ENCODE measurements around the gene RNF222. TPM values are rescaled to one million over a fixed set of nuclear protein-coding genes. Genes with fewer than 3 reads are reported as not detected.
A peak's percentile ranks its signal among the peaks of the same experiment; 100 is the strongest.

RNF222 gene
- total and polyA plus RNA-seq, 4 experiments from 2014 or later, result 0.08 to 0.17 (median 0.14) TPM

DNA sequence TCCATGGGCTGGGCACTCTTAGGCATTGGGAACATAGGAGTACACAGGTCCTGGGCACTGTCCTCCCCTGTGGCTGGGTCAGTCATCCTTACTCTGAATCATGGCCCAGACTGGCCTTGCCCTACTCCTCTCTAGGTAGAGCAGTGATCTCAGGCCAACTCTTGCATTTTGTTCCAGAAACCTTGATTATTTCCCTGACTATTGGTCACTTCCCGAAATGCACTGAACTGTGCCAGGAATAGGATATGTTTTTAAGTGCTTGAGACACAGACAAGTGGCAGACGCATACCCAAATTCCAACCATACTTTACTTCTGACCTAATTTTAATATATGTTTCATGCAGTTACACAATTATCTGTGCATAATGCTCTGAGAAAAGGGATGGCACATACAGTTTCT, 31.4 kb downstream of the RNF222 start:
- Mint-ChIP-seq H3K4me3 (no peak overlapping the region), H3K27ac (peak overlapping the region in 1 of 7 donors; percentile 37), H3K27me3 (no peaks in the 10 kb centered on the region), H3K36me3 (peaks cover 23% of the 10 kb centered on the region in 2 donors), H3K4me1 (peaks cover under 1 to 3% (median 2%) of the 10 kb centered on the region in 4 donors), H3K9me3 (no peaks in the 10 kb centered on the region)
- Histone ChIP-seq H3K4me3 (ENCODE audit: low read length in 2 of 2) (no peak overlapping the region), H3K36me3 (ENCODE audit: insufficient read depth, low read length) (peaks cover 14% of the 10 kb centered on the region), H3K9me3 (ENCODE audit: control insufficient read depth in 1 of 2, low read length in 2 of 2) (no peaks in the 10 kb centered on the region), H3K27ac (ENCODE audit: low read depth, low read length) (no peak overlapping the region), H3K27me3 (ENCODE audit: insufficient read depth, low read length) (no peaks in the 10 kb centered on the region), H3K4me1 (ENCODE audit: insufficient read depth, low read length) (no peaks in the 10 kb centered on the region)
- ChIA-PET CTCF (ENCODE audit: partially characterized antibody) (no interaction called here), POLR2A (ENCODE audit: partially characterized antibody) (no interaction called here)
- intact Hi-C loops (cut with micrococcal nuclease), result no loop called here
- no peak for DNase-seq

DNA sequence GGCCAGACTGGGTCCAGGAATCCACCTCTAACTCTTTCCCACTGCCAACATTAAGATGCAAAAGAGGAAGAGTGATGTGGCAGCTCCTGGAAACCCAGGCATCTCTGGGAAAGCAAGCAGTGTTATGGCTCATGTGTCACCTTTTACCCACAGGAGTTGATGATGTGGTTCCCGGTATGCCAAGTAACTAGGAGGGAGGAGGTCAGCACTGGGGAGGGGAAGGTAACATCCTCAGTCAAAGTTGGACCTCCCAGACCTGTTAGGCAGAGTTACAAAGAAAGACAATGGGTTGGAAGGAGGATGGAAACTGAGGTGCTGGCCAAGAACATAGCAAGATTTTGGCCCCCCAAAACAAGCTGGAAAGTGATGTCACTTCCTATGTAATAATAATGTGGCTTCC, 32.5 kb downstream of the RNF222 start:
- peaks cover 17 to 20% of the 10 kb centered on the region in 2 donors for H3K36me3 Mint-ChIP-seq
- Histone ChIP-seq H3K4me1 (ENCODE audit: insufficient read depth, low read length) (no peaks in the 10 kb centered on the region), H3K27me3 (ENCODE audit: insufficient read depth, low read length) (no peaks in the 10 kb centered on the region), H3K9me3 (ENCODE audit: control insufficient read depth in 1 of 2, low read length in 2 of 2) (no peaks in the 10 kb centered on the region), H3K4me3 (ENCODE audit: low read length in 2 of 2) (no peak overlapping the region), H3K27ac (ENCODE audit: low read depth, low read length) (no peak overlapping the region), H3K36me3 (ENCODE audit: insufficient read depth, low read length) (peaks cover 13% of the 10 kb centered on the region)
- H3K27me3 Mint-ChIP-seq, result no peaks in the 10 kb centered on the region
- H3K4me1 Mint-ChIP-seq, result peaks cover 3 to 9% (median 6%) of the 10 kb centered on the region in 4 donors
- DNase-seq, result no peak
- intact Hi-C loops (cut with micrococcal nuclease), result no loop called here
- no peak overlapping the region for H3K4me3 Mint-ChIP-seq
- H3K27ac Mint-ChIP-seq, result peak overlapping the region in 1 of 7 donors; percentile 53
- POLR2A ChIA-PET (ENCODE audit: partially characterized antibody), result no interaction called here
- H3K9me3 Mint-ChIP-seq, result no peaks in the 10 kb centered on the region
- CTCF ChIA-PET (ENCODE audit: partially characterized antibody), result interaction anchor here (1.3 kb wide), 1 partner anchor 12 kb away, joined by 3 read pairs; the partner anchor contains the start of gene KRABD2

DNA sequence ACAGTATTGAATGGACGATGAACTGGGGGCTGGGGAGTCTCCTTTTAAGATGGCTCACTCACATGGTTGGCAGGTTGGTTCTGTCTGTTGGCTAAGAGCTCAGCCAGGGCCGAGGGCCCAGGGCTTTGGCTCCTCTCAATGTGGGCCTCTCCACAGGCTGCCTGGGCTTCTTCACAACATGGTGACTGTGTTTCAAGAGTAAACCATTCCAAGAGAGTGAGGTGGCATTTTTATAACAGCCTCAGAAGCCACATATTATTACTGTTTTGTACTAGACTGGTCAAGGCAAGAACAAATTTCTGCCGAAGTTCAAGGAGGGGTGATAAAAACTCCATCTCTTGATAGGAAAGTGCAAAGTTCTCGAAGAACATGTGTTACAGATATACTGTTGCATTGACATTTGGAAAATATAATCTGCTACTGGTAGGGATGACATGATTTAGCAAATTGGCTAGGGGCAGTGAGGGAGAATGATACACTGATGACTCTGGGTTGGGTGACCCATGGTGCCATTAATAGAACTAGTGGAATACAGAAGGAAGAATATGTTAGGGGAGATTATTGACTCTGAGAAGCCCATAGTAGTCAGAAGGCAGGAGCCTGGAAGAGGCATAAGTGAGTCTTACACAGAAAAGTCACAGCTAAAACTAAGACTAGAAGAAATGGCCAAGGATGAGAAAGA, 34.8 kb downstream of the RNF222 start:
- H3K27me3 ChIP-seq (ENCODE audit: insufficient read depth, low read length), result no peaks in the 10 kb centered on the region
- H3K4me1 ChIP-seq (ENCODE audit: insufficient read depth, low read length), result no peaks in the 10 kb centered on the region
- POLR2A ChIA-PET (ENCODE audit: partially characterized antibody), result no interaction called here
- H3K4me1 Mint-ChIP-seq, result peaks cover 4 to 17% (median 10%) of the 10 kb centered on the region in 4 donors
- H3K27ac ChIP-seq (ENCODE audit: low read depth, low read length), result no peak overlapping the region
- H3K9me3 ChIP-seq (ENCODE audit: control insufficient read depth in 1 of 2, low read length in 2 of 2), result no peaks in the 10 kb centered on the region
- peaks cover 3 to 4% of the 10 kb centered on the region in 2 donors for H3K36me3 Mint-ChIP-seq
- H3K4me3 ChIP-seq (ENCODE audit: low read length in 2 of 2), result no peak overlapping the region
- CTCF ChIA-PET (ENCODE audit: partially characterized antibody), result no interaction called here
- H3K9me3 Mint-ChIP-seq, result no peaks in the 10 kb centered on the region
- H3K36me3 ChIP-seq (ENCODE audit: insufficient read depth, low read length), result no peaks in the 10 kb centered on the region
- no peaks in the 10 kb centered on the region for H3K27me3 Mint-ChIP-seq
- H3K27ac Mint-ChIP-seq, result no peak overlapping the region
- DNase-seq, result no peak
- no peak overlapping the region for H3K4me3 Mint-ChIP-seq
- intact Hi-C loops (cut with micrococcal nuclease), result no loop called here

DNA sequence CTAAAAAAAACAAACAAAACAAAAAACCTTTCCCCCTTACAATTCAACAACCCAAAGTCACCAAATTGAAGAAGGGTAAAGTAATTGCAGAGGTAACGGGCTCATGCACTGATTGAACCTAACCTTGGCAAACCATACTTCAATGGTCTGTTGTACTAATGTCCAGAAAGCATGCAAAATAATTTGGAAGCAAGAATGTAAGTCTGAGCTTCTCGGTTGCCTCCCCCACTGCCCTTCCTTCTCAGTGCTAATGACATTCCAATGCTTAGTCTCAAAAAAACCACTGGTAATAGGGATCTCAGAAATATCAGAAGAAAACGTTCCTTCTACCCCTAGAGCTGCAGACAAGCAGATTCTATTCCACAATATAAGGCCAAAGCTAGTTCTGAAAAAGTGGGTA, 36.9 kb downstream of the RNF222 start:
- Mint-ChIP-seq H3K4me3 (no peak overlapping the region), H3K9me3 (no peaks in the 10 kb centered on the region), H3K36me3 (no peaks in the 10 kb centered on the region), H3K27ac (no peak overlapping the region), H3K4me1 (peaks cover 3 to 17% (median 10%) of the 10 kb centered on the region in 4 donors), H3K27me3 (no peaks in the 10 kb centered on the region)
- ChIA-PET CTCF (ENCODE audit: partially characterized antibody) (interaction anchor here (1.3 kb wide), 1 partner anchor 17 kb away, joined by 5 read pairs; the partner anchor contains the start of gene KRABD2), POLR2A (ENCODE audit: partially characterized antibody) (interaction anchor here (1.8 kb wide), 1 partner anchor 25 kb away, joined by 4 read pairs; no protein-coding TSS in a partner anchor)
- intact Hi-C loops (cut with micrococcal nuclease), result no loop called here
- Histone ChIP-seq H3K27ac (ENCODE audit: low read depth, low read length) (no peak overlapping the region), H3K36me3 (ENCODE audit: insufficient read depth, low read length) (no peaks in the 10 kb centered on the region), H3K9me3 (ENCODE audit: control insufficient read depth in 1 of 2, low read length in 2 of 2) (no peaks in the 10 kb centered on the region), H3K4me1 (ENCODE audit: insufficient read depth, low read length) (no peaks in the 10 kb centered on the region), H3K27me3 (ENCODE audit: insufficient read depth, low read length) (no peaks in the 10 kb centered on the region), H3K4me3 (ENCODE audit: low read length in 2 of 2) (no peak overlapping the region)
- DNase-seq, result no peak

DNA sequence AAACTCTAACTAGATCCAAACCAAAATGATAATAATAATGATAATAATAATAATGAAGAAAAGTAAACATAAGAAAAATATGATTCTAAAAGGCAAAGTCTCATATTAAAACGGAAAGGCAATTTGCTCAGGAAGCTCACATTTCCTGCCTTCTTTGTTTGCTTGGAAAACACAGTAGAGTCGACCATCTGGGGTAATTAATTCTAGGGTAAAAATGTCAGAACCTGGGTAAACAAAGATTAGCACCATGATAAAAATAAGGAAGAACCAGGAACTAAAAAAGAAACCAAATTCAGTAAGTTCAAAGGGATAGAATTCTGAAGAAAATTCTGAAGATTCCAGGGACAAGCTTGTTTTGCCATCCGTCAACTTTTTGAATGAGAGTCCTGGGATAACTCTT, 37.4 kb downstream of the RNF222 start:
- no peak overlapping the region for H3K27ac ChIP-seq (ENCODE audit: low read depth, low read length)
- no peak overlapping the region for H3K27ac Mint-ChIP-seq
- H3K36me3 ChIP-seq (ENCODE audit: insufficient read depth, low read length), result no peaks in the 10 kb centered on the region
- H3K9me3 Mint-ChIP-seq, result no peaks in the 10 kb centered on the region
- peaks cover 3 to 17% (median 10%) of the 10 kb centered on the region in 4 donors for H3K4me1 Mint-ChIP-seq
- H3K4me3 ChIP-seq (ENCODE audit: low read length in 2 of 2), result no peak overlapping the region
- no peaks in the 10 kb centered on the region for H3K4me1 ChIP-seq (ENCODE audit: insufficient read depth, low read length)
- no peaks in the 10 kb centered on the region for H3K27me3 Mint-ChIP-seq
- H3K36me3 Mint-ChIP-seq, result no peaks in the 10 kb centered on the region
- no peaks in the 10 kb centered on the region for H3K9me3 ChIP-seq (ENCODE audit: control insufficient read depth in 1 of 2, low read length in 2 of 2)
- ChIA-PET CTCF (ENCODE audit: partially characterized antibody) (interaction anchor here (1.3 kb wide), 1 partner anchor 17 kb away, joined by 5 read pairs; the partner anchor contains the start of gene KRABD2), POLR2A (ENCODE audit: partially characterized antibody) (interaction anchor here (1.8 kb wide), 1 partner anchor 24 kb away, joined by 4 read pairs; no protein-coding TSS in a partner anchor)
- no peak for DNase-seq
- no peak overlapping the region for H3K4me3 Mint-ChIP-seq
- no peaks in the 10 kb centered on the region for H3K27me3 ChIP-seq (ENCODE audit: insufficient read depth, low read length)
- intact Hi-C loops (cut with micrococcal nuclease), result no loop called here

DNA sequence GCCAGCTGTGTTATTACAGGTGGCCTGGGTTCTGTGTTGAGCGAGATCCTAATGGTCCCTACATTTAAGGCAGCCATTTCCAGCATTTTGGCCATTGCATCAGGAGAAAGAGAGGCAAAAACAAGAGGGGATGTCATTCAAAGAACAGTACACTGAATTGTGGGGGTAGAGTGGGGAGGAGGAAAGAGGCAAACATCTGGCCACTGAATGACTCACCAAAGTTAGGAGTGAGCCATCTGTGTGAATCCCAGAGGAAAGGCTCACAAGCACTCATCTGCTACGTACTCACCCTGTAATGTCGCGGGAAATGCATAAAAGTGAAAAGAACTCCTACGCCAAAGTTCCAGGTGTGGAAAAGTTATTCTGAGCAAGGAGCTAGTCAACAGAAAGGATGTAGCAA, 37.9 kb downstream of the RNF222 start:
- peaks cover 3 to 17% (median 10%) of the 10 kb centered on the region in 4 donors for H3K4me1 Mint-ChIP-seq
- peak overlapping the region in 1 of 7 donors; percentile 39 for H3K27ac Mint-ChIP-seq
- Histone ChIP-seq H3K9me3 (ENCODE audit: control insufficient read depth in 1 of 2, low read length in 2 of 2) (no peaks in the 10 kb centered on the region), H3K4me3 (ENCODE audit: low read length in 2 of 2) (no peak overlapping the region), H3K27me3 (ENCODE audit: insufficient read depth, low read length) (no peaks in the 10 kb centered on the region), H3K4me1 (ENCODE audit: insufficient read depth, low read length) (no peaks in the 10 kb centered on the region), H3K36me3 (ENCODE audit: insufficient read depth, low read length) (no peaks in the 10 kb centered on the region), H3K27ac (ENCODE audit: low read depth, low read length) (no peak overlapping the region)
- CTCF ChIA-PET (ENCODE audit: partially characterized antibody), result interaction anchor here (1.3 to 1.4 kb wide), 2 partner anchors 17 to 18 kb away, joined by 5 read pairs; partner anchors contain the start of gene KRABD2
- no peaks in the 10 kb centered on the region for H3K36me3 Mint-ChIP-seq
- H3K9me3 Mint-ChIP-seq, result no peaks in the 10 kb centered on the region
- intact Hi-C loops (cut with micrococcal nuclease), result no loop called here
- H3K4me3 Mint-ChIP-seq, result no peak overlapping the region
- DNase-seq, result no peak
- POLR2A ChIA-PET (ENCODE audit: partially characterized antibody), result interaction anchor here (1.8 kb wide), 1 partner anchor 24 kb away, joined by 4 read pairs; no protein-coding TSS in a partner anchor
- H3K27me3 Mint-ChIP-seq, result no peaks in the 10 kb centered on the region

DNA sequence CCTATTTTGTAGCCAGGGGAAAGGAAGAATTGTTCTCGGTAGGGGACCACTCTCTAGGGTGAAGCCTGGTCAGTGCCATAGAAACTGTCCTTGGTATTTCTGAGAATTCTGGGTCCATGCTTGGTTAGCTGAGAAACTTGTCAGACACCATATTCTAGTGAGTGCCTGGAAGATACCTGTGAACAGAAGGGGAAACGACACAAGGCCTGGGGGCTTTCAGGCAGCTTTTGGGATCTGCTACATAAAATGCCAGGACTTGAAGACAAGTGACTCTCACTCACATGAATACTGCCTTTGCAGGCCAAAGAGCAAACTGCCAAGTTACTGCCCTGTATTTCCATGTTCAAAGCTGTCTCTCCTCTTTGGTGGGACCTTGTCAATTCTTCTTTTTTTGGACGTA, 39.7 kb downstream of the RNF222 start:
- Histone ChIP-seq H3K27me3 (ENCODE audit: insufficient read depth, low read length) (no peaks in the 10 kb centered on the region), H3K4me3 (ENCODE audit: low read length in 2 of 2) (no peak overlapping the region), H3K27ac (ENCODE audit: low read depth, low read length) (no peak overlapping the region), H3K4me1 (ENCODE audit: insufficient read depth, low read length) (no peaks in the 10 kb centered on the region), H3K9me3 (ENCODE audit: control insufficient read depth in 1 of 2, low read length in 2 of 2) (no peaks in the 10 kb centered on the region), H3K36me3 (ENCODE audit: insufficient read depth, low read length) (no peaks in the 10 kb centered on the region)
- CTCF ChIA-PET (ENCODE audit: partially characterized antibody), result no interaction called here
- Mint-ChIP-seq H3K36me3 (no peaks in the 10 kb centered on the region), H3K4me1 (peaks cover 3 to 17% (median 8%) of the 10 kb centered on the region in 4 donors), H3K27me3 (no peaks in the 10 kb centered on the region), H3K9me3 (no peaks in the 10 kb centered on the region), H3K27ac (no peak overlapping the region), H3K4me3 (no peak overlapping the region)
- DNase-seq, result no peak
- intact Hi-C loops (cut with micrococcal nuclease), result no loop called here
- POLR2A ChIA-PET (ENCODE audit: partially characterized antibody), result interaction anchor here (0.7 kb wide), 1 partner anchor 1170 kb away, joined by 3 read pairs; no protein-coding TSS in a partner anchor
